Ascending aorta (tissue), 2 donors: ENCODE data around the gene CFL2. TPM values are rescaled to one million over a fixed set of nuclear protein-coding genes. Genes with fewer than 3 reads are reported as not detected.

ENCODE experiments used
- DNase-seq, 2 donors: peaks; one replicate each; pipeline ENCODE4 v3.0.0-alpha.2; 2019; ENCODE audit warnings: low spot score in 2 of 2
- H3K27ac ChIP-seq, 2 donors: fragments of 200-600 bp; sonication (generic); one replicate each; pipeline ENCODE4 v1.5.1; 2016 to 2017; ENCODE audit warnings: mild to moderate bottlenecking in 1 of 2
- H3K27me3 ChIP-seq: fragments of 200-600 bp; sonication (generic); one replicate; pipeline ENCODE4 v1.5.1; 2017
- H3K36me3 ChIP-seq, 2 donors: fragments of 200-600 bp; sonication (generic); one replicate each; pipeline ENCODE4 v1.5.1; 2016
- H3K4me1 ChIP-seq, 2 donors: fragments of 200-600 bp; sonication (generic); one replicate each; pipeline ENCODE4 v1.5.1; 2016 to 2017; ENCODE audit warnings: mild to moderate bottlenecking in 1 of 2
- H3K4me3 ChIP-seq, 2 donors: fragments of 200-600 bp; sonication (generic); one replicate each; pipeline ENCODE4 v1.5.1; 2016 to 2017; ENCODE audit warnings: mild to moderate bottlenecking in 1 of 2
- H3K9me3 ChIP-seq, 2 donors: fragments of 200-600 bp; sonication (generic); one replicate each; pipeline ENCODE4 v1.5.1; 2016
- CTCF ChIP-seq, 3 experiments: fragments of 200-600 bp in 2 of 3; fragments of 450-650 bp in 1 of 3; sonication (generic) in 2 of 3; IDR thresholded peaks; one replicate each; pipeline ENCODE4 v1.5.1; 2016 to 2019; ENCODE audit warnings: antibody characterized with exemption in 3 of 3, mild to moderate bottlenecking in 1 of 3, moderate library complexity in 1 of 3
- intact Hi-C: fragments of 100-400 bp; cut with DNase I; formaldehyde crosslinking; loops from one replicate; pipeline ENCODE4 v1.15.1; 2023
- total RNA-seq: library from RNA; depleted of rRNA; stranded (reverse); fragments of >200 nt; gene quantifications from one replicate; pipeline ENCODE4 v1.1.0, GENCODE V29; 2016

Gene CFL2
- total RNA-seq, 1 donor from 2014 or later: 49.0 TPM

- no peak overlapping the region for H3K4me3 ChIP-seq
- no peaks in the 10 kb centered on the region for H3K4me1 ChIP-seq
- intact Hi-C loops: no loop called here
- no peak overlapping the region for H3K27ac ChIP-seq
- no peaks in the 10 kb centered on the region for H3K36me3 ChIP-seq
- no peaks in the 10 kb centered on the region for H3K27me3 ChIP-seq
- H3K9me3 ChIP-seq: no peaks in the 10 kb centered on the region
- DNase-seq: no peak
- TF ChIP-seq CTCF (IDR thresholded peaks at IDR 0.05): no peak
Measured at GRCh38 chr14:34680806-34681479, 33.5 kb downstream of the CFL2 start.

GRCh38 chr14:34678735-34679134 is 35.7 kb downstream of the CFL2 start:
- no peaks in the 10 kb centered on the region for H3K36me3 ChIP-seq
- DNase-seq: no peak
- intact Hi-C loops: no loop called here
- no peak for TF ChIP-seq CTCF (IDR thresholded peaks at IDR 0.05)
- H3K9me3 ChIP-seq: no peaks in the 10 kb centered on the region
- no peak overlapping the region for H3K4me3 ChIP-seq
- no peak overlapping the region for H3K27ac ChIP-seq
- no peaks in the 10 kb centered on the region for H3K27me3 ChIP-seq
- H3K4me1 ChIP-seq: no peaks in the 10 kb centered on the region

GRCh38 chr14:34678306-34678705 is 36.1 kb downstream of the CFL2 start:
- DNase-seq: no peak
- no peaks in the 10 kb centered on the region for H3K27me3 ChIP-seq
- H3K36me3 ChIP-seq: no peaks in the 10 kb centered on the region
- H3K9me3 ChIP-seq: no peaks in the 10 kb centered on the region
- H3K4me3 ChIP-seq: no peak overlapping the region
- intact Hi-C loops: no loop called here
- no peak overlapping the region for H3K27ac ChIP-seq
- no peaks in the 10 kb centered on the region for H3K4me1 ChIP-seq
- TF ChIP-seq CTCF (IDR thresholded peaks at IDR 0.05): no peak

GRCh38 chr14:34676516-34677211 is 37.7 kb downstream of the CFL2 start:
- intact Hi-C loops: no loop called here
- DNase-seq: no peak
- no peak for TF ChIP-seq CTCF (IDR thresholded peaks at IDR 0.05)
- Histone ChIP-seq H3K4me3 (no peak overlapping the region), H3K27ac (no peak overlapping the region), H3K27me3 (no peaks in the 10 kb centered on the region), H3K4me1 (no peaks in the 10 kb centered on the region), H3K9me3 (no peaks in the 10 kb centered on the region), H3K36me3 (no peaks in the 10 kb centered on the region)

GRCh38 chr14:34673702-34674101 is 40.7 kb downstream of the CFL2 start:
- no peak for TF ChIP-seq CTCF (IDR thresholded peaks at IDR 0.05)
- no peaks in the 10 kb centered on the region for H3K27me3 ChIP-seq
- H3K9me3 ChIP-seq: no peaks in the 10 kb centered on the region
- no peak overlapping the region for H3K4me3 ChIP-seq
- intact Hi-C loops: no loop called here
- H3K36me3 ChIP-seq: no peaks in the 10 kb centered on the region
- no peak overlapping the region for H3K27ac ChIP-seq
- DNase-seq: no peak
- H3K4me1 ChIP-seq: no peaks in the 10 kb centered on the region
